GM19328 (cell line): Measurements from ENCODE around the gene MGAM2.

ENCODE experiments used
- ATAC-seq: cut with Tn5 transposase; IDR thresholded peaks from one replicate; pipeline ENCODE4 v1.9.1; 2021; ENCODE audit warnings: mild to moderate bottlenecking, moderate library complexity; ENCODE audit not compliant: unreplicated experiment

Gene MGAM2

DNA sequence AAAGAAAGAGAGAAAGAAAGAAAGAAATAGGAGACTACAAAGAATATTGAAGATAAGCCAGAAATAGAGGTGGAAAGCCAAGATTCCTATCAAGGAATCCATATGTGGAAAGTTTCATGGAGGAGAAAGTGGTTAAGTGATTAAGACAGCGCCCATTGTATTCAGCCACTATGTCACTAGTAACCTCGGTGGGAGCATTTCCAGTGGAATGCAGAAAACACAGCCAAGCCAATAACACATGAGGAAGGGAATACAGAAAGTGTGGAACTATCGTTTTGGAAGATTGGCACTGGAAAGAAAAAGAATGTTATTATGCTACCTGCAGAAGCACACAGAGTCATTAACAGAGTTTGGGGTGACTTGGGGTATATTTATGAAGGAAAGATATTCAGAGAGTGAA is 2.7 kb downstream of the MGAM2 start:
- ATAC-seq, result no peak

DNA sequence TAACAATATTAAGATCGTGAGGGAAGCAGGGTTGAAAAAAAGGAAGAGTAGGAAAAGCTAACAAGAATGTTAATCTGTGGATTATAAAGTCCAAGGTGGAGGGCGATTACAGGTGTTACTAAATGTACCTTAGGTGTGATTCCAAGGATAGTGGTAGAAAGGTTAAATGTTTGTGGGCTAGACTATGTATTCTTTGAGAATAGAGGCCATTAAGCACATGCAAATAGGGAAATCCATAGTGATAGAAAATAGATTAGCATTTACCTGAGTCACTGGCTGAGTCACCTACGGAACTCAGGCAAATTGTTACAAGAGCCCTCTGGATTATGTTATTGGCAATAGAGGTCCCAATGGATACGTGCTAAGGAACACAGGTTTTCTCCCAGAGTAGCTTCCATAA is 9.0 kb downstream of the MGAM2 start:
- no peak for ATAC-seq

DNA sequence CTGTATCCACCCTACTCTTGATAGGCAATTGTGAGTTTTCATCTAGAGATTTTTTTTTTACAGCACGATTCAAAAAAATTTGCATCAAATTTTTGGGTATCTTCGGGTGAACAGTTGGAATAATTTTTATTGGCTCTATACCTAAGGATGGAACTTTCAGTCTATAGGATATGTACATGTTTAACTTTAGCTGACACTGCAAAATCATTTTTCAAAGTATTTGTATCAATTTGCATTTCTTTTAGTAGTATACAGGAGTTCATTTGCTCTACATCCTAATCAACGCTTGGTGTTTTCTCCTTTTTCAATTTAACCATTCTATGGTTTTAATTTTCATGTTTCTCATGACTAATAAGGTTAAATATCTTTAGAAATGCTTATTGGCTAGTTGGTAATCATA is 11.7 kb downstream of the MGAM2 start:
- no peak for ATAC-seq

DNA sequence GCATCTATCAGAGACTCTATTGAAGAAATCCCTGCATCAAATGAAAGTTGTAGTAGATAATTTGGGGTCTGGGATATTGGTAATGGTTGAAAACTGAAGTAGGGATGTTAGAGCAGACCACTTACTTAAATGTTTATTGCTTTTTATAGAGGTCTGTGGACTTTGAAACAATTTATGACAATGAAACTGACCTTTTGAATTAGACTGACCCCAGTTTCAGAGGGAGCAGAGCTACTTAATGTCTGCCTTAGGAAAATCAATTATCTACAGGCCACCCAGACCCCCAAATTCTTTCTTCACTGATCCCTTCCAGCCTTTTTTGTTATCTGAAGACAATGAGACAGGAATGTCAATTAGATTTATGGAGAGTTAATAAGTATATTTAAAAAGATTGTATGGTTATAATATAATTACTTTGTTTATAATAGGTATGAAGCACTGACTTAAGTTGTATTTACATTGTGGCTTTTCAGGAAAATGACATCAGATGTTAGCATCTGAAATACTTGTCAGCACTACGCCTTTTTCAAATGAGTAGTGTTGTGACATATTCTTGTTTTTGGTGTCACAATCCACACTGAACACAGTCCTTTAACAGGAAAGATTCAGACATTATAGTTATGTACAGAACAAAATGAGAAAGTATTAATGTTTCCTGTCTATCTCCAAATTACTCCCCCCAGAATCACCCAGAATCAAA is 13.9 kb downstream of the MGAM2 start:
- ATAC-seq, result no peak

DNA sequence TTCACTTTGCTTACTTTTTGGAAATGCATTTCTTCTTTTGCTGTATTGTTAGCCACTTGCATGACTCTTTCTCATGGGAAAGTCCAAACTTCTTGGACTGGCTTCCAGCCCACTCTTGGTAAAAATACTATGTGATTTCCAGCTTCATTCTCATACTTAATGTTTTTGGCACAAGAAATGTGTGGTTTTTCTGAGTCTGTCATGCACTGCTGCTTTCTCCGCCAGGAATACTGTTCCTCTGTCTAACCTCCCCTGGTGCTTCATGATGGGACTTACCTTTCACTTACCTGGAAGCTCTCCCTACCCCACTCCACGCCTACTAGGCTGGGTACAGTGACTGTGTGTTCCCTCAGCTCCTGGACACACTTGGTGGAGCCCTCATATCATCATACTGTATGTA is 18.7 kb downstream of the MGAM2 start:
- ATAC-seq, result no peak

DNA sequence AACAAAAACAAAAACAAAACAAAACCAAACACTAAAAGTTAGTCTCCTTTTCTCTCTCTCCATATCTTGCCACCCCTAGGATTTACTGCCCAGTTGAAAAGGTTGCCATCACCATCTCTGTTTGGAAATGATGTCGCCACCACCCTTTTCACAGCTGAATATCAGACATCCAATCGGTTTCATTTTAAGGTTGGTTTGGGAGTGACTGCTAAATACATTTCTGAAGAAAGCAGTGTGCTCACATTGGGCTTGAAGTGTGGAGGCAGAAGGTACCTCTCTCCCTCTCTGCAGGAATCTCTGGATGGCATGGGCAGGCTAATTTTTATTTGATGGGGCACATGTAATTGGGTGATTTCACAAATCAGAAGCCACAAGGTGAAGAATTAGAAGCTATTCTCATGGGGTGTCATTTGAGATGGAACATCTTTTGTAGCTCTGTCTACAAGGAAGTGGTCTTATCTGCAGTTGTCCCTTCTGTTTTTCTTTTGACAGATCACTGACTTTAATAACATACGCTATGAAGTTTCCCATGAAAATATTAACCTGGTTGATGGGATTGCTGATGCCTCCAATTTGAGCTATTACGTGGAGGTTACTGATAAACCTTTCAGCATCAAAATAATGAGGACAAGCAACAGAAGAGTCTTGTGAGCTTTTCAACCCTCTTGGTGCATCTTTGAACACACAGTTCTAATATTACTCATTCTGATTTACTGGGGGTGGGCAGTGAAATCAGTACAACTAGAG is 20.1 kb downstream of the MGAM2 start:
- no peak for ATAC-seq

DNA sequence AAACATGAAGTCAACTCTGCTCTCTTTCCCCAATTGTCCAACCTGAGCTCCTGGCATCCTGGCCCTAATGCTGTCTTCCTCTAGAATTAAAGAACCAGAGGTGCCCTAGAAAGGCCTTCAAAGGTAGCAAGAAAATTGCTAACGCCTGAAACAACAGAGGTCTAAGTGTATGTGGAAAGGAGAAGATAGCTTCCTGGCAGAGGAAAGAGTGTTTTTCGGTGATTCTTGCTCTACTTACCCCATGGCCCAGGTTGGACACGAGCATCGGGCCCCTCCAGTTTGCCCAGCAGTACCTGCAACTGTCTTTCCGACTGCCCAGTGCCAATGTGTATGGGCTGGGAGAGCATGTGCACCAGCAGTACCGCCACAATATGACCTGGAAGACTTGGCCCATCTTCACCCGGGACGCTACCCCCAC is 22.2 kb downstream of the MGAM2 start:
- no peak for ATAC-seq

DNA sequence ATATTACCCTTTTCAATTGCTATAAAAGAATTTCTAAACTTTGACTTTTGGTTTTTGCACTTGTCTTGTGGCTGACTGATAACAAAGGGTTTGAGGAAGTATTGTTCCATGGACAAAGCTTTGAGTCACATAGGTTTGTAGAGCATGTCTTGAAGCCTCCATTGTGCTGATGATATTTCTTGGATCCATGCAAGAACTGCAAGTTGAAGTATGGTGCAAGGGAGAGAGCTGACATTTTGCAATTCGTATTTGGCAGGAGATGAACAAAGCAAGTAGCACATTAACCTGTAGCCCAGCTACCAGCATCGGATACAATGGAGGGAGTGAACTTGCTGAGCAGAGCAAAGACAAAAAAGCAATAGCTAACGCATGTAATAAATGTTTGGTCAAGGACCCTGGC is 23.4 kb downstream of the MGAM2 start:
- no peak for ATAC-seq

DNA sequence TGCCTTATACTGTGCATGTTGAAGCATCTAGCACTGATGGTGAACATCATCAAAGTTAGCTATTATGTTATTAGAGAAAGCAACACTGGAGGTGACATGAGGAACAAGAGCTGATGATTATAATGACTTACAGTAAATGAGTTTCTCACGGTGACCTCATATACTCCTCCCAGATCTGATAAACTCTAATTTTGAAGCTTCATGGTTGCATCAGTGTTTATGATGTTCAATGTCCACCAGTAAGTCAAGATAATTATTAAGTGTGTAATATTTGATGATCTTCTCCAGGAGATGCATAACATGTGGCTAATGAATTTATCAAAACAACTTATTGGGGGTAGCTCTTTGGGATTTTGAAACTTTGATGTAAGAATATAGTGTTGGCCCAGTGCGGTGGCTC is 27.5 kb downstream of the MGAM2 start:
- ATAC-seq, result no peak

DNA sequence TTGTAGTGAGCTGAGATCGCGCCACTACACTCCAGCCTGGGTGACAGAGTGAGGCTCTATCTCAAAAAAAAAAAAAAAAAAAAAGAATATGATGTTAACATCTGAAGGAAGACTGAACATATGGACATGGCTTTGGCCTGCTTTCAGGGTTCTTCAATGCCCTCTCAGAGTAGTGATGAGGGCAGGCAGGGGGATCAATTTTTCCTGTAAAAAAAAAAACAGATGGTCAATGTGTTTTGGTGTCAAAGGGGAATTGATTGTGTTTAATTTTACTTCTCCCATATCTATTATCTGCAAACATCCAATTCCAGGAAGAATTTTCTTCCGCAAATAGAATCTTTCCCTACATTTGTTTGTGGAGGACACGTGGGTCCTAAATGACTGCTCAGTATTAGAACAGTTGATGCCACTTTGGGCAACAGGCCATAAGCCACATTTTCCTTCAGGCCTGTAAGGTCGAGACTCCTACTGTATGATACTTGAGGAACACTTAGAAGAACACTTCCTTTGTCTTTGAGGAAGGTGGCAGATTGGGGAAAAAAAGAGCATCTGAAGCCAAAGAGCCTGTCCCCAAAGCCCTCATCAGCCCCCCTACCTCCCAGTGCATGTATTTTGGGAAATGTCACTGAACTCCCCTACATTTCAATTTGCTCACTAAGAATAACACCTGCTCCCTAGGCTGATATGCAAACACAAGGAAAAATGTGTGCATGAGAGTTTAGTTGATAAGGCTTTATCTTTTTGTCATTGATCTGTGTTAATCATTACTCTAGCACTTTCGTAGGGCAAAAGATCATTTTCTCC is 28.3 kb downstream of the MGAM2 start:
- ATAC-seq, result no peak

DNA sequence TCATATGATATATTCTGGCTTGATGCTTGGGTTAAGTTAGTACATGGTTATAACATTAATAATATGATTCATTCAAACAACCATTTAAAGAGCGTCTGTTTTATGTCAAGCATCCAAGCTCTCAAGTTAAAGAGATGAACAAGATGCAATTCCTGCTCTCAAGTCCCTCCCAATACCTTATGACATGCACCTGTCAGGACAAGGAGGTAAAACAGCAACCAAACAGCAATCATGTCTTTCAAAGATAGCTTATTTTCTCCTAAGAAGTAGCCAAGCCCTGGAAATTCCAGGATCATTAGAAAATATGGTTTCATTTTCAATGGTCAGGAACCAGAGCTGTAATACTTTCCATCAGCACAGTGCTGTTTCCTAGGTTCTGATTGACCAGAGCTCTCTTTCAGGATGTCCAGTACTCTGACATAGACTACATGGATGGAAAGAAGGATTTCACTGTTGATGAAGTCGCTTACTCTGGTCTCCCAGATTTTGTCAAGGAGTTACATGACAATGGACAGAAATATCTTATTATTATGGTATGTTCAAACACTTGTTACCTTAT is 29.0 kb downstream of the MGAM2 start:
- no peak for ATAC-seq

DNA sequence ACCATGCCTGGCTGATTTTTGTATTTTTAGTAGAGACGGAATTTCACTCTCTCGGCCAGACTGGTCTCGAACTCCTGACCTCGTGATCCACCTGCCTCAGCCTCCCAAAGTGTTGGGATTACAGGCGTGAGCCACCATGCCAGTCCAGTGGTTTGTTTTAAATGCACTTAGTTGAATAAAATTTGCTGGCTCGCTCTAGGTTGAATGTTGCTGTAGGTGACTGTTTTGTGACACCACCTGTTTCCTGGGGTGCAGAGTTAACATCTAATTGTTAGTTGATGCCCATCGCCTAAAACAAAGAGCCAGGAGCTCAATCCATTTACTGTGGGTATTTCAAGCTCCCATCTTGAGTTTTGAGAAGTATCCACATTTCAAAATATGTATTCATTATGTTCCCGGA is 31.2 kb downstream of the MGAM2 start:
- no peak for ATAC-seq

DNA sequence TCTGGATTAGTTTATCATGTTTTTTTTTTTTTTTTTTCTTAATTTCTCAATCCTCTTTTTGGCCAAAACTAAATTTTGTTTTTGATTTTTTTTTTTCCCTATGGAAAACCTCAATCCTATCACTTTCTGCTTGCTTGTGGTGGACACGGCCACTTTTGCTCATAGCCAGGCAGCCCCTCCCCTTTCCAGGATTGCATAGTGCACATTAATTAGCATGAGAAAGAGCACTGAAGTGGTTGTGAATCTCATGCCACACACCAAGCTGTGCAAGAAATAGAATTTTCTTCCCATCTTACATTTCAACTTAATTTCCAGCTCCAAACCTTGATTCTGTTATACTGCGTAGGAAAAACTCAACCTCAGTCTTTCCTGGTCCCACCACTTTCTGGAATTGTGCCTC is 34.6 kb downstream of the MGAM2 start:
- ATAC-seq, result no peak

DNA sequence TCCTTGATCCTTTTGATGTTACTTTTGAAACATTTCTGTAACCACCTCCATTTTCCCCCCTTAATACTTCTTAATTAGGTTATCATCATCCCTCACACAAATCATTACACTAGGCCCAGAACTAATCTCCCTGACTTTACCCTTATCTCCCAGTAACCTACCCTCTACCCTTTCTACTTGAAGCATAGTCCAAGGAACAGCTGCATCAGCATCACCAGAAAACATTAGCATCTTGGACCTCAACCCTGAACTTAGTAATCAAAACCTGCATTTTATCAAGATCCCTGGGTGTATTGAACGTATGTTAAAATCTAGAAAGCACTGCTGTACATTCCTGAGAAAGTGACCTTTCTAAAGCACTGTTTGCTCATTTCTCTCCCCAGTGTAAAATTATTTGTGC is 38.8 kb downstream of the MGAM2 start:
- ATAC-seq, result no peak

DNA sequence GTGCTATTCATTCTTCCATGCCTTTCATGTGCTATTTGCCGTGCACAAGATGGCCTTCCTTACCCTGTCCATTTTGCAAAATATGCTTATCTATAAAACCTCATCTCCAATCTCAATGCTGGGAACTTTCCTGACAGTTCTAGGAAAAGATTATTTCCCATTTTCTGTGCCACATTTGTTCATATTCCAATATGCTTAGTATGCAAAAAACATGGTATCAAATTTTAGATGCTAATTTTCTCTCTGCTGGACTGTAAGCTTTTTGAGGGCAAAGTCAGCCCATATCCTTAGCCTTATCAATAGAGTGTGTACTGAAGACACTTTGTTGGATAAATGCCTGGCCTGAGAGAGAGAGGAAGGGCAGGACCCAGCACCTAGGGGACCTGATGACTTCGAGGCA is 39.4 kb downstream of the MGAM2 start:
- ATAC-seq, result no peak

DNA sequence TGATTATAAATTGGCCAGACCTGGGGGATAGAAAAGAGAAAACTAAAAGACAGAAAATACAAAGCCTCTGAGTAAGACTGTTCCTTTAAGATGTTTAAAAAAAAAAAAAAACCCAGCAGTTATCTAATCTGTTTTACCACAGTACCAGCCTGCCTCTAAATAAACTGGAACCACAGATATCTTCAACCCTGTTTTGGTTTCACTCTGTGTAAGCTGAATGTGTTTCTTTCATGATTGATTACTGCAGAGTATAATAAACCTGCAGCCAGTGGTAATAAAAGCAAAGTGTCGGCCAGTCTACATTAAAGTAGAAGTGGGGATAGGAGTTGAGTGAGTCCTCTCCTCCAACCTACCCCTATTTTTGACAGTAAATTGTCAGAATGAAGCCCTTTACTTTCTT is 40.6 kb downstream of the MGAM2 start:
- no peak for ATAC-seq

DNA sequence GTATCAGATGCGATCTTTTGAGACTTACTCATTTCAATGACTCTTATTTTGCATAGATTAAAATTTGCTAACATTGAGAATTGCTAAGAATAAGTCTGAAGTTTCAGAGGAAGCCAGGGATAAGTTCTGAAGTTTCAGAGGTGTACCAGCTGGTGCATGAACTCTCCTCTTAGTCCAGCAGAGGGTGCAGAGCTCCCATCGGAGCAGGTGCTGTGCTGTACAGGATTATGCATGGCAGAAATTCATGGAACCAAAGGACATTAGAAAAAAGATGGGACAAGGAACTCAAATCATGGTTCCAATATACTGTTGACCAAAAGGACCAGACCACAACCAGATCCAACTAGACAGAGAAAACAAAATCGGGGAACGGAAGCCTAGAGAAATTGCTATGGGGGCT is 41.9 kb downstream of the MGAM2 start:
- ATAC-seq, result no peak

DNA sequence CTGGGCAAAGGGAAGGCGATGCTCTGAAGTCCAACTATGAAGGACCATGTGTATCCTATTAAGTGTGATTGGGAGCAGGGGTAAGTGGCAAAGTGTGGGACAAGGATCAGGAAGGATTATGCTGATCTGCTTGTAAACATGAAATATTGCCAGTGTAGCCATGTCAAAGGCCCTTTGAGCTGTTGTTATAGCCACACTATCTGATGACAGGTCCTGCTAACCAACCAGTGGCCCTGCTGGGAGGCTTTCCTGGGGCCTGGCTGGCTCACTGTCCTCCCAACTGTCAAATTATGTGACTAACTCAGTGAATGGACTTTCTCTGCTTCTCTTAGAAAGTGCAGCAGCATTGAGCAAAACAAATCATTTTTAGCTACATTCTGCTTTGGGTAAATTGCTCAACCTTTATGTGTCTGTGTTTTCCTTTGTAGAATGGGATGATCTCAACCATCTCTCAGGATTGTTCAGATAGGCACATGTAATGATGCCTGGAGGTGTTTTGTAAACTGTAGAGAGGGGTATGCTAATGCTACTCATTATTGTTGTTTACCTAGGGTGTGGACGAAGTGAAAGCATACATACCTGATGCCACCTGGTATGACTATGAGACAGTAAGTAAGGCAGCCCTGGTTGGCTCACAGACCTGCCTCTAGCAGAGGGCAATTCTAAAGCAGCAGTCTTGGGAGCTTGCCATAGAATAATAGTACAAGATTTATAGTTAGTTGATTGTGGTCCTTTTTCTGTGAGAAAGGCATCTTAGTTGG is 47.4 kb downstream of the MGAM2 start:
- no peak for ATAC-seq

DNA sequence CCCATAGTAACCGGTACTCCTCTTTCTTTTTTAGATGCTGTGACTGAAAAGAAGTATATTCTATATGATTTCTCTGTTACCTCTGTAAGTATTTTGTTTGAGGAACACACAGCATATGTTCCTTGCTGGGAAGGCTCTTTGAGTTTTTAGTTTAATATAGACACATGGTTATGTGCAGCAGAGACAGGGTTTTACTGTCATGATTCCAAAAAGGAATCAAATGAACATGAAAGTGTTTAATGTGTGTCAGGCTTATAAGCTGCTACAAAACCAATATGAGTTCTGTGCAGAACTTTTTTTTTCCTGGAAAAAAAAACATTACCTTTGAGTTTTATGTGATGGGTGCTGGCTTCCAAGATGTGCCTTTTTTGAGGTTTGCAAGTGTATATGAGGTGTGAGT is 50.4 kb downstream of the MGAM2 start:
- no peak for ATAC-seq

DNA sequence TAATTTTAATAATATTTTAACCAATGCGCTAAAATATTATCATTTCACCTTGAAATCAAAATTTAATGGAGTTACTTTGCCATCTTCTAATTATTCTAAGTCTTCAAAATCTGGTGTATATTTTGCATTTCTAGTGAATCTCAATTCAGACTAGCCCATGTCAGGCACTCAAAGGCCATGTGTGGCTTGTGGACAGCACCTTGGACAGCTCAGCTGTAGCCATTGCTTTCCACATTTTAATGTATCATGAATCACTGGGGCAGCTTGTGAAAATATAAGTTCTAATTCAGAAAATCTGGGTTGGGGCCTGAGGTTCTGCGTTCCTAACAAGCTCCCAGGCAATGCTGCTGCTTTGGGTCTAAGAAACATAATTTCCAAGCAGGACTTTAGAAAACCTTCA is 57.2 kb downstream of the MGAM2 start:
- ATAC-seq, result no peak

DNA sequence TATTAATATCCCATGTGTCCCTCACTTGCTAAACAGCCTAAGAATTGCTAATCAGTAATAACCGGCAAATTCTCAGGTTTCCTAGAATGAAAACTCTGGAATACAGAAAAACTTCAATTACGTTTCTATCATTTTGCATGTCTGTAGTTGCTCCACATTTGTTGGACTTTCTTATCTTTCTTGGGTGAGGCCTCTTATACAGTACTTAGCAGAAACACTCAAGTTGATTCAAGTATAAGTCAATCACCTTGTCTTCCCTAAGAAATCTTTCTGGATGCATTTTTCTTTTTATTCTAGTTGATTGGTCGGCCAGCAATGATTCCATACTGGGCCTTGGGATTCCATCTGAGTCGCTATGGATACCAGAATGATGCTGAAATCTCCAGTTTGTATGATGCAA is 61.4 kb downstream of the MGAM2 start:
- no peak for ATAC-seq
